Peyer's patch (tissue), 4 donors: ENCODE data around the gene KNSTRN.

ENCODE experiments used
- POLR2A ChIP-seq, 2 donors: fragments of 450-650 bp; IDR thresholded peaks; one replicate each; pipeline ENCODE4 v1.5.1; 2017; ENCODE audit warnings: antibody characterized with exemption in 2 of 2, mild to moderate bottlenecking in 2 of 2, moderate library complexity in 2 of 2
- TF ChIP-seq, protein P1 (sequence below), 6 experiments: fragments of 450-650 bp in 4 of 6; fragments of 200-600 bp in 2 of 6; sonication (generic) in 1 of 6; IDR thresholded peaks; one replicate each; pipeline ENCODE4 v1.5.1; 2017 to 2019; ENCODE audit warnings: antibody characterized with exemption in 6 of 6, mild to moderate bottlenecking in 3 of 6, moderate library complexity in 1 of 6

DNA sequence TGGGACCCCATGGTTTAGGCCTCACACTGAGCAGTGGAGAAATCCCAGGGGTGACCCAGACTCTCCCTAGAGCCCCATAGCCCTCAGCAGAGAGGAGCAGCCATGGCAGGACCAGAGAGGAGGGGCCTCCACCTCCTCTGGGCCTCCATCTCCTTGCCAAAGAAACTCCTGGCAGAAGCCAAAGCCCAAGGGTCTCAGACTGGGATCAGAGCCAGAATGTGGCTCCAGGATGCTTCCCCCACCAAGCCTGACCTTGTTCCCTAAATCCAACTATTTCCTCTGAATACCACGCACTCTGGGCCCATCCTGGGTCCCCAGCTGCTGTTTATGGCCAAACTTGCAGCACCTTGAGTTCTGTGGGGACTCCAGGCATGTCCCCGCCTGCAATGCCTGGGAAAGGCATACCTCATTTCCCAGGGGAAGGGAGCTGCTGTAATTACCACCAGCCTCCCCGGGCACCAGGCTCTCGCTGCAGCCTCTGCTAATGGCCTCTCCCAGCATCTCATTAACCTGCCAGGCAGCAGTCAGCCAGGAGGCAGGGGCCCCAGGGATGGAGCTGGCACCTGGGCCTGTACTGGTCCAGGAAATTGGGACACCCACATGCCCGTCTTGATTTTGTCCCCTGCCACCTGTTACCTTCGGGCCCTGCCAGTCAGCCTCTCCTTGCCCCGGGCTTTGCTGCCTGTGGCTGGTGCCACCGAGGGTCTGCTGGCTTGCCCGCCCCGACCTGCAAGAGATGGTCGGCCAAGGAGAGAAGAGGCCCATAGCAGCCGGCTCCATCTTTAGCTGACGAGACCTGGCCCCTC, 46.4 kb upstream of the KNSTRN start:
- TF ChIP-seq, protein P1, sequence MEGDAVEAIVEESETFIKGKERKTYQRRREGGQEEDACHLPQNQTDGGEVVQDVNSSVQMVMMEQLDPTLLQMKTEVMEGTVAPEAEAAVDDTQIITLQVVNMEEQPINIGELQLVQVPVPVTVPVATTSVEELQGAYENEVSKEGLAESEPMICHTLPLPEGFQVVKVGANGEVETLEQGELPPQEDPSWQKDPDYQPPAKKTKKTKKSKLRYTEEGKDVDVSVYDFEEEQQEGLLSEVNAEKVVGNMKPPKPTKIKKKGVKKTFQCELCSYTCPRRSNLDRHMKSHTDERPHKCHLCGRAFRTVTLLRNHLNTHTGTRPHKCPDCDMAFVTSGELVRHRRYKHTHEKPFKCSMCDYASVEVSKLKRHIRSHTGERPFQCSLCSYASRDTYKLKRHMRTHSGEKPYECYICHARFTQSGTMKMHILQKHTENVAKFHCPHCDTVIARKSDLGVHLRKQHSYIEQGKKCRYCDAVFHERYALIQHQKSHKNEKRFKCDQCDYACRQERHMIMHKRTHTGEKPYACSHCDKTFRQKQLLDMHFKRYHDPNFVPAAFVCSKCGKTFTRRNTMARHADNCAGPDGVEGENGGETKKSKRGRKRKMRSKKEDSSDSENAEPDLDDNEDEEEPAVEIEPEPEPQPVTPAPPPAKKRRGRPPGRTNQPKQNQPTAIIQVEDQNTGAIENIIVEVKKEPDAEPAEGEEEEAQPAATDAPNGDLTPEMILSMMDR (IDR thresholded peaks at IDR 0.05), result no peak
- no peak for TF ChIP-seq POLR2A (IDR thresholded peaks at IDR 0.05)
